GM11168 (cell line): ENCODE measurements around the gene LCMT1.
"Not testable (repeated sequence)": the region's sequence is repeated elsewhere in the genome, so short reads cannot be mapped to it uniquely, and the experiment has no call there.

ENCODE experiments used
- in situ Hi-C: fragments of 300-500 bp; cut with MboI; formaldehyde crosslinking; loops from one replicate; pipeline ENCODE4 v1.12.0; 2022; ENCODE audit warnings: low sequenced_read_pairs; ENCODE audit not compliant: unreplicated experiment

Gene LCMT1

GRCh38 chr16:25177831-25178688, 66.5 kb downstream of the LCMT1 start:
- in situ Hi-C loops, result no loop called here

- in situ Hi-C loops, result not testable (repeated sequence)
Observed at GRCh38 chr16:25181236-25181635, 69.7 kb downstream of the LCMT1 start.

- in situ Hi-C loops, result no loop called here
Observed at GRCh38 chr16:25184771-25185170, 73.2 kb downstream of the LCMT1 start.

- in situ Hi-C loops, result no loop called here
Observed at GRCh38 chr16:25187491-25187795, 75.9 kb downstream of the LCMT1 start.

- in situ Hi-C loops, result no loop called here
Observed at GRCh38 chr16:25189305-25189704, 77.8 kb downstream of the LCMT1 start.

GRCh38 chr16:25192096-25192495, 80.6 kb downstream of the LCMT1 start:
- in situ Hi-C loops, result no loop called here

- in situ Hi-C loops, result no loop called here
Observed at GRCh38 chr16:25194273-25194878, 82.8 kb downstream of the LCMT1 start.

GRCh38 chr16:25198021-25198420, 86.5 kb downstream of the LCMT1 start:
- in situ Hi-C loops, result no loop called here

GRCh38 chr16:25199457-25199856, 87.9 kb downstream of the LCMT1 start:
- in situ Hi-C loops, result no loop called here

- in situ Hi-C loops, result no loop called here
Observed at GRCh38 chr16:25210758-25211157, 99.2 kb downstream of the LCMT1 start.

GRCh38 chr16:25212636-25213035, 101.1 kb downstream of the LCMT1 start:
- in situ Hi-C loops, result no loop called here

GRCh38 chr16:25213709-25214397, 102.3 kb downstream of the LCMT1 start:
- in situ Hi-C loops, result no loop called here

- in situ Hi-C loops, result no loop called here
Observed at GRCh38 chr16:25217112-25217511, 105.6 kb downstream of the LCMT1 start.

GRCh38 chr16:25217921-25218320, 106.4 kb downstream of the LCMT1 start:
- in situ Hi-C loops, result no loop called here

- in situ Hi-C loops, result no loop called here
Observed at GRCh38 chr16:25219070-25219737, 107.7 kb downstream of the LCMT1 start.

- in situ Hi-C loops, result loop anchor here (10.0 kb wide), 2 partner anchors 98 to 158 kb away; no protein-coding TSS in a partner anchor
Observed at GRCh38 chr16:25222959-25223358, 111.4 kb downstream of the LCMT1 start.

- in situ Hi-C loops, result loop anchor here (10.0 kb wide), 2 partner anchors 99 to 159 kb away; no protein-coding TSS in a partner anchor
Observed at GRCh38 chr16:25223964-25224363, 112.4 kb downstream of the LCMT1 start.

GRCh38 chr16:25224731-25225319, 113.3 kb downstream of the LCMT1 start:
- in situ Hi-C loops, result loop anchor here (10.0 kb wide), 2 partner anchors 100 to 160 kb away; no protein-coding TSS in a partner anchor
